T-helper 2 cell (primary cell): ENCODE measurements around the gene PDHX.

Source experiments
- DNase-seq, 5 experiments: peaks; one replicate each; pipeline versions ENCODE4 v3.0.0 to v3.0.0-alpha.2; 2012 to 2022

Gene PDHX

DNA sequence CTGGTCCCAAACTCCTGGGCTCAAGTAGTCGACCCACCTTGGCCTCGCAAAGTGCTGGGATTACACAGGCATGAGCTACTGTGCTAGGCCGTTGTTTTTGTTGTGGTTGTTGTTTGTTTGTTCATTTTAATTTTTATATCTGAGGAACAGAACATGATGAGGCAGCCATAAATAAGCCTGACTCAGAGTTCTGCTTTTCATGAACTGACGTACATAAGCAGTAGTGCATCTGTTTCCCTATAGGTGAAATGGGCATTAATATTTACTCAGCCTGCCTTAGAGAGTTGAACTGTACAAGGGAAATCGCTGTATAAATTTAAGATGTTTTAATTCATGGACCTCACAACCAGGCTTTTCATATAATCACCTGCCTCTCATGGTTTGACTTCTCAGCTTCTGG lies 80.5 kb downstream of the PDHX start:
- no peak for DNase-seq

DNA sequence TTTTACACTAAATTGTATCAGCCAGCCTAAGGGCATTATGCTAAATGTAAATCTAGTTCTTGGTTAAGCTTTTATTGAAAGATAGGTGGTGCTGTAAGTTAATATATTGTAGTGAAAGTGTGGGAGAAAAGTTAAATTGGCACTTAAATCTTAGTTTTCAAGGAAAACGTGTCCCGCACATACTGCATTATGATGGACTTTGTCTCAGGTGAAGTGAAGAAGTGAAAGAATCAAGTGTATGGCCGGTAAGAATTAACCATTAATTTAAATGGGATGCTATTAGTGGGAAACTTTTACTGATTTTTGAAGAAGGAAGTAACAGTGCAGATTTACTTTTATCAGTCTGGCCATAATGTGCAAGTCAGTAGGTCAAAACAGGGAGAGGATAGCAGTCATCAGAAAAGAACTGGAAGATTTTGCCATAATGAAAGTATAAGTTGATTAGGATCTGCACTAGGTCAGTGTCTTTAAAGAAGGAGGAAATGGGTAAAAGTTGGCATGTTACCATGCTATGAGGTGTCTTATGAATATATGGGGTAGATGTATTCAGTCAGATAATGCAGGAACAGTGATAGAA lies 81.6 kb downstream of the PDHX start:
- peak in 1 of 5 experiments; percentile 67 for DNase-seq

DNA sequence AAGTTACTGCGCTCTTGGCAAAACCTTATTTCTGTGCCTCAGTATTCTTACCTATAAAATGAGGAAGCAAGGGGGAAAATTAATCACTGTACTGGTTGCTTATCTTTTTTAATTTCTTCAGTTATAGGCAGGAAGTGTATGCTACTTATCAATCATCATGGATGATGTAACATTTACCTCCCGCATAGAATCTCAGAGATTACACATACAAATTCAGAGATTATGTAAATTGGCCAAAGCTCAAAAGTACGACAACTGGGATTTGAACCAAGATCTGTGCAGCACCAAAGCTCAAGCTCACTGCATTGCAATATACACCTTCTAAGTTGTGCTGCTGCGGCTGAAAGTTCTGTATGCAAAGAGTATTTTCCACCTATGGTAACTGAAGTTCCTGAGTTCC lies 83.0 kb downstream of the PDHX start:
- peak in 1 of 5 experiments; percentile 39 for DNase-seq

DNA sequence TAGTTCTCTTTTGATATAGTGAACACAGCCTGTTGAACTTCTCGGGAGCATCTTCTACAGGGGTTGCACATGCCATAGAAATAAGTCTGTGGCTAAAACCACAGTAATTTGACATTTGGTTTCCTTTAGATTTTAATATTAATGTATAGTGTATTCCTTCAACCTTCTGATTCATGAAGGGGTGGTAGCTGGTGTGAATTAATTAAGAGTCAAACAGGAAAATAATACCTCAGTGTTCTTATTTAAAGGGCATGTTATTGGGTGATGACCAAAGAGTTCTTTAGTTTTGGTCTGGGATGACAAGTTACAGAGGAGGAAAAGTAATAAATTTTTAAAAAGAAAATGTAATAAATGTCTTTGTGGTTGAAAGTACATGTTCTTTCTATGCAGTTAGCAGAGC lies 86.8 kb downstream of the PDHX start:
- DNase-seq, result no peak

DNA sequence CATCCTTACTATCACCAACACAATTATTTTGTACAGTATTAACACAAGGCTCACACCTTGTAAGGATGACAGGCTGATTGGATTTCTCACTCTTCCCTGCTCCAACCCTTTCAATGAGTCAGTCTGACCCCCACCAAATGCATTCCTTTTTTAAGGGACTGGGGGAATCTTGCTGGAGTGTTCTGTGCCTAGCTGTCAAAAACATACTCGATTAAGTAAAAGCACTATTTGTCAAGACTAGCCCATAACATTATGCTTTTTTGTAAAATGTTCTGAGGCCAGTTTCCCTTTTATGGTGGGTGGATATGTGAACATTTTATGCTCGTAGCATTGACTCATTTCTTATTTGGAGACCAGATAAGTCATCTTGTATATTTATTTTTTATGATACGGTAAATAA lies 87.2 kb downstream of the PDHX start:
- no peak for DNase-seq

DNA sequence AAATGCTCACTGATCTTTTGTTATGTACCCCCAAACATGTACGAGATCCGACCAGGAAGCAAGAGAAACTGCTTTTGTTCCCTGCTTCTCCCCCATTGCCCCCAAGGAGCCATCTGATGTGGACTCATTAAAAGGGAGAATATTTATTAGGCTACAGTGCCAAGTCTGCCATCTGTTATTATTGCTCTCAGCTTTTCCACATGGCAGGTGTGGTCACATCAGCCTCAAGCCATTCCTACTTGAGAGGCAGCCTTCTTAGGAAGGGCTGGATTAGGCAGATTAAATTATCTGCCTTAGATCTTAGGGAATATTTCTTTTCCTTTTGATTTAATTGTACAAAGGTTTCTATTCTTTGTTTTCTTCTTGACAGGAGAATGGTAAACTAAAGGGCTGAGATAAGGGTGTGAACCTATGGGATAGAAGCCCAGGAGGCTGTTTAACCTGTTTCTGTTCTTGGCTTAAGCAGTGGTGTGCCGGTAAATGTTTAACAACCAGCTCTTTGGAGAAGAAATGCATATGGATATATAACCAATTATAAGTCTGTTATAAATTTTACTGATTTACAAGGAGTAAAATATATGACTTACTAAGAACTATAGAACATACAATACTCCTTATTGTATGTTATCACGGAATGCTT lies 88.8 kb downstream of the PDHX start:
- no peak for DNase-seq

DNA sequence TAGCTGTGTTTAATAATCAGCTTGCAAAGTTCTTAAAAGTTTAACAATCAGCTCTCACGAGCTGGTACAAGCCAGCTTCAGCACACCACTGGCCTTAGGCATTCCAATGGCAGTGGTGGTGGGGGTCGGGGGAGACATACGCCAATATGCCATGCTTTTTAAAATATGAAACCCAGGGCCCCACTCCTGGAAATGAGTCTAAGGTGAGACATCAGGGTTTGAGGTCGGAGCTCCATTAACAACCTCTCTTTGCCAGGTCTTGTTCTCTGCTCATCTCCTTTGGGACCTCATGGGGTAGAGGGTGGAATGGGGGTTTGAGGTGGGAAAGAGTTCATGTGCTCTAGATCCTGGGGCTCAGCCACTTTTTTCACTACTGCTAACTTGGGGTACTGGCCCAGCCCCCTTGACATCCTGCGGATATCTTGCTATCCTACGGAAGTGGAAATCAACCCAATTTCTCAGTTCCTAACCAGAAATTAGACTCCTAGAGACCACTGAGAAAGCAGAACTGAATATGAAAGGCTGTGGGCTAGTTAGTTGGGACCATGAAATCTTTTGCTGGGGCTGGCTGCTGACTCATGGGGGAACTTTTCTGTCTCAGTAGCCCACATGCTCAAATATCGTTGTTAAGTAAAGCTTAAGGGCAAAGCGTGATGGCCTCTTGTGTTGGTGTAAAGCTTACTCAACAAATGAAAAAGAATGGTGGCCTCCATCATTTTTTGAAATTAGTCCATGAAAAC lies 90.1 kb downstream of the PDHX start:
- peak in 2 of 5 experiments; percentile 46 to 88 for DNase-seq

DNA sequence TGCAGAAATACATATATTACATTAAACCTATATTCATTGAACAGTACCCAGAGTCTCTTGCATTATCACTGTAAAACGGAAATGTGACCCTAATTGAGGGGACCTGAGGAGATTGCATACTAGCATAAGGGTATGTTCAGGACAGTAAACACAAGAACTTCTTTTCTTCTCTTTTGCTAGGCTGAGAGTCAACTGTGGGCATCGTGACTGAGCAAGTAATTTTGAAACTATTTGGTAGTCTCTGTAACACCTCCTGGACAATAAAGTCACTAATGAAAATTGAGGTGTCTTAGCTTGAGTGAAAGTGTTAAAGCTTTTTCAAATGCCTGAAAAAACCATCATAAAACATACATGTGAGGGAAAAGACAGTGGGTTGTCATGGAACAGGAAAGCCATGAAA lies 90.9 kb downstream of the PDHX start:
- DNase-seq, result peak in 1 of 5 experiments; percentile 57

DNA sequence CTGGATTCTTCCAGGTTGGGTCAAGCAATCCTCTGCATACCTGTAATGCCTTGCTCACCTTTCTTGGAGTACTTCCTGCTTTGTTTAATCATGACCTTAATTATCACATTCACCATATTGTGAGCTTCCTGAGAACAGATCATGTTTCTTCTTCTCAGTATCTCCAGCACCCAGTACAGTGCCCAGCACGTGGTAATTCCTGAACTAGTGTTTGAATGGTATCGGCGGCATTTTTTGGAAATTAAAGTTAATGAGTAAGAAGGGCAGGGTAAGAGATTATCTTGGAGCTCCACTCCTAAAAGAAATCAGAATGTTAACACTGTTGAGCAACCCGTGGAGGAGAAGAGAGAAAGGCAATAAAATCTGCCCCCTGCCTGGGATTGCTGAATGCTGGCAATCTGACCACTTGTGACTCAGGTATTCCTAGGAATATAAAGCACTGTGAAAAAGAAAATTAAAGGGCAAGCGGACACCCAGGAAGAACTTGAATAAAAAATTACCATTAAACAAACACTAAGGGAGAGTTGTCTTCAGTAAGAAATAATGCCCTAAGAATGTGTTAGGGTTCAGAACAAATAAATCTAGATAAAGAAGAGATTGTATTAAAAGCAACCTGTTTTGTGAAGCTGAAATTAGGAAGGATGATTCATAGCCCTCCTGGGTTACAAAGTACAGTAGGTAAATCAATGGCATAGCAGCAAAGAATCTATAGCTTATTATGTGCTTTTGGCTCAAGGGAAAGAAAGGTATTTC lies 92.9 kb downstream of the PDHX start:
- no peak for DNase-seq

DNA sequence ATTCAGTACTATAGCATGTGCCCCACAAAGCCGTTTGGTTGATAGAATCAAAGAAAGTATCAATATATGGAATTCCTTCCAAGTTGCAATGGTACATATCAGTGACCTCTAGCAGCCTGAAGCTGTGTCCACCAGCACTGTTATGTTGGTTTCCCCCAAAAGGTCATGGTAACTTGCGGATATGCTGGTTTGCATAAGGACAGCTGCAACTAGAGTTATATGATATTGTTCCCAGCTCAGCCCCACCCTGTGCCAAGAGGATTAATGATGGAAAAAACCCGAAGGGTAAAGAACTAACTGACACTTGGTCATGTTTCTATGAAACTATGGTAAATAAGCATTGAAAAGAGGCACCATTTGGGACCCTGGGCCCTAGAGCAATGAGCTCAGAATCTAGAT lies 93.5 kb downstream of the PDHX start:
- DNase-seq, result no peak

DNA sequence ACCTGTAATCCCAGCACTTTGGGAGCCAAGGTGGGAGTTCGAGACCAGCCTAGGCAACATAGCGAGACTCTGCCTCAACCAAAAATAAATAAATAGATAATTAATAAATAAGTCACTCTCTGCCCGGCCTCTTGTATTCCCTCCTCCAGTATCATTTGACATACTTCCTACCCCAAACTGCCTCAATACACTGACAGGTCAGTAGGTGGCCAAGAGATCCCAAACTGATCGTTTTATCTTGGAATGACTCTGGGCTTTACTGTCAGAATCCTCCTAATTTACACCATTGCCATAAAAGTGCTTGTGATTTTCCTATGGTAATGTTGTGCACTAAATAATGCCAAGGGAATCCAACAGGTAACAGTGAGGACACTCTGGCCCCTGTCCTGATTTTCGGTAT lies 94.2 kb downstream of the PDHX start:
- no peak for DNase-seq

DNA sequence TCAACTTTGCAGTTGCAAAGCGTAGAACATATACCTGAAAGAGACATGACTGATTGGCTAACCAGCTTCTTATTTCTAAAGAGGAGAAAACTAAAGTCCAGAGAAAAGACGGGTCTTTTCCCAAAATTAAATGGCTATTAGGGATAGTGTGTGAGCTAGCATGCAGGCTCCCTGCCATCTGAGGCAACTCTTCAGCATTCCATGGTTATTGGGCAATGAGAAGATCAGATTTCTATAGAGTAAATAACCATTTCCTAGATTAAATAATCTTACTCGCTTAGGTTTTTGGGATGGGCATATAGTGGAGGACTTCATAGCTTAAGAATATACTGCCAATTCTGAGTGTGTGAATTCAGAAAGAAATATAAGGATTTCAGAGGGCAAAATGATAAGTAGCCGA lies 95.0 kb downstream of the PDHX start:
- DNase-seq, result no peak

DNA sequence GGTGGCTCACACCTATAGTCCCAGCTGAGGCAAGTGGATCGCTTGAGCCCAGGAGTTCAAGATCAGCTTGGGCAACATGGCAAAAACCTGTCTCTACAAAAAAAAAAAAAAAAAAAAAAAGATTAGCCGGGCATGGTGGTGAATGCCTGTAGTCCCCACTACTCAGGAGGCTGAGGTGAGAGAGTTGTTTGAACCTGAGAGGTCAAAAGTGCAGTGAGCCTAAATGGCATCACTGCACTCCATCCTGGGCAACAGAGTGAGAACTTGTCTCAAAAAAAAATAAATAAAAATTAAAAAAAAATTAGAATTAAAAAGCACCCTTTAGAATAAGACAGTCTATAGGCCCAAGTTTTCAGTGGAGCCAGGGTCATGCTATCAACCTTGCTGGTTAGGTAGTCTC lies 95.5 kb downstream of the PDHX start:
- peak in 1 of 5 experiments; percentile 54 for DNase-seq

DNA sequence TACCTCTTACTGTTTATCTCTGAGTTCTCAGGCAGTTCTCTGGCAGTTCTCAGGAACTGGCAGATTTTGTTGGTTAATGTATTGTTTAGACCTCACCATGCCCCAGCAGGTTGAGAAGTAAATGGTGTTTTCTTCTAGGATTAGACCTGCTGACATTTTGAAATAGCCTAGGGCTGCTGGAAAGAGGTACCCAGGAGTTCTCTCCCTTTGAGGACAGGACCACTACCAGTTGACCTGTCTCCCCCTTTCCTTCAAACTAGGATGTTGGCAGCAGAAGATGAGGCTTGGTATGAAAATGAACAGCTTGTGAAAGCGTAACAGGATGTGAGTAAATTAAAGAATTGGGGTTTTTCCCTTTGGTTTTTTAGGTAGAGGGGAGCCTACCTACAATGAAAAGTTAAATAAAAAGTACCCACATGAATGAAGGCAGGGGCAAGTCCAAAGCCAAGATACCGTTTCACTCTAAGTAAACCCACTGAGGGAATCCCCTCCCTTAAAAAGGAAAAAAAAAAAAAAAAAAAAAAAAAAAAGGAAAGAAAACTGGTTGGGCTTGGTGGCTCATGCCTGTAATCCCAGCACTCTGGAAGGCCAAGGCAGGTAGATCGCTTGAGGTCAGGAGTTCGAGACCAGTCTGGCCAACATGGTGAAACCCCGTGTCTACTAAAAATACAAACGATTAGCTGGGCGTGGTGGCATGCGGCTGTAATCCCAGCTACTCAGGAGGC lies 96.2 kb downstream of the PDHX start:
- peak in 3 of 5 experiments; percentile 5 to 90 (median 53) for DNase-seq

DNA sequence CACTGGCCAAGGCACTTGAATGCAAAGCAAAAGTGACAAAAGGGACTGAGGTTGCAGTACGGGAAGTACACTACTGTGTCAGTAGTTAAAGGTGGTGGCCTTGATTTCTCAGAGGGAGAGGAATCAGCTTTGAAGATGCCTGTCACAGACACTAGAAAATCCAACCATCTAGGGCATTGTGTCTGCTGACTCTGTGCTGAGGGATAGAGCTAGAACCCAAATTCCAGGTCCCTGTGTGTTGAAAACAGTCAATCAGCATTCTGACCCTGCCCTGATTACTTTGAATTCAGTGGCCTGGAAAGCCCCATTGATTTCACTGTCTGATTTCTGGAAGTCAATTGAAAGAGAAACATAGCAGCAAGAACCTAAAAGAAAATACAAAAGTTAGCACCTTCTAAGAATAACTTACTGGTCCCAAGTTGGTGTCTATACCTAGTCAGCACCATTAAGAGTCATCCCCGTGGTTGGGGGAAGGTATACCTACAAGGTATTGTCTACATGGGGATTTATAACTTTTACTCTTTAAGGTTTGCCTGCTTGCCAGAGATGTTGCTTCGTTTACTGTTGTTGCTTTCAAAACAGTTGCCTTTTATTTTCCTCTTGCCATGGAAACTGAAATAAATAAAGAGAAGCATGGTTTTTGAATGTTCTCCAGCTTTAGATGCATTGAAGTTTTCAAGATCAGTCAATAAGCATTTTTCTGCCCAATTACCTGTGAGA lies 97.3 kb downstream of the PDHX start:
- peak in 3 of 5 experiments; percentile 16 to 80 (median 43) for DNase-seq

DNA sequence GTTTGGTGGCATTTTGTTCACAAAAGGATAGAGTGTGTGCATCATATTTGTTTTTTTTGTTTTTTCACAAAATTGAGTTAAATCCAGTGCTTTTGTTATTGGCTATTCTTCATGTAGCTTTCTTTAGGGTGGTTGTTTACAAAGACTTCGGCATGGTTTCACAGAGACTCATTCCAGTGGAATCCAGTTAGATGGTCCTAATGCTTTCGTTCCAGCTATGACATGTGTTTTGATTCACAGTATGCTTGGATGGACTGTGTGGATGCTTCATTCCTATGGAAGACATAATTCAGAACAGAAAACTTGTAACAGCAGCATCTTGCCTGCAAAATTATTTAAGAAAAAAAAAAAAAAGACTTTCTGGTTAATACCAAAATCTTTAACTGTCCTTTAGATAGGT lies 97.9 kb downstream of the PDHX start:
- no peak for DNase-seq

DNA sequence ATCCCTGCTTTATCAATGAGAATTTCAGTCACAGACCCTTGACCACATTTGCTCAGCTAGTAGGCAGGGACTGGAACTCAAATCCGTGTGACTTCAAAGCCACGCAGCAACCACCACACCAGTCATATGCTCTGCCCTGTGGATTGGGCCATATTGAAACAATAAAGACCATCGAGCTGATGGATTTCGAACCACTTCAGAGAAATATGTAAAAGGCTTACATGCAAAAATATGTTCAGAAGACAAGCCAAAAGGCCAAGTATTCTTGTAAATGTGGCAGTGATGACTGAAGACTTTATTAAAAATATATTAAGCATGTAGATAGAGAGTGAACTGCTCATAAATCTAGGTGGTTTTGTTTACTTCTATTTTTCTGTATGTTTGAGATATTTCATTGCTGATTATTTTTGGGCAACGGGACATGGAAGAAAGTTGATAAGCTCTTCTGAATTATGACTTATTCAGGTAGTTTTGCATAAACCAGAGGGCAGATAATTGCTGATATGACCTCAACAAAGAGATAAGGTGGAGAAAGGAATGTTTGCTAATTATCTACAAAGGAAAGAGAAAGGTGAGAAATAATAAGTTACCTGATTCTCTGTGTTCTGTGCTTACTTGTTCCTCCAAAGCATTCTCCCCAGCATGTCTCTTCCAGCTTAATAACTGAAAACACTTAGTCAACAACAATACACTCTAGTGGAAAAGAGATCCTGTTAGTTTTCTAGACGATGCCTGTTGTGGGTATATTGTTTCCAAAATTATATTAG lies 99.4 kb downstream of the PDHX start:
- DNase-seq, result peak in 1 of 5 experiments; percentile 35

DNA sequence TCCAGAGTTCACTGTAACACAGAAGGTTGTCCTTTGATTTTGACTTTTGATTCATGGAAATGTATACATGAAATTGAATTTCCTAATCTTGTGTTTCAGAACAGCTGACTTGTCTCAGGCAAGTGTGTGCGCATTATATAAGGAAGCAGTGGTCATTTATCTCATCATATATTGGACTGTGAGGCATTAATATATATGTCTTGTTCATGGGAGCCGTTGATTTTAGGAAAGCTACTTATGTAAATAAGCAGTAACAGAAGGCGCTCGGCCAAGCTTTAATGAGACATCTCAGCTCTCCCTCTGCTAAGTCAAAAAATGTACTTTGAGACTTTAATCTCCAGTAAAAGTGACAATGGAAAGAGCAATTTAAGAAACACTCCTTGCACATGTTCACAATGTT lies 100.5 kb downstream of the PDHX start:
- no peak for DNase-seq

DNA sequence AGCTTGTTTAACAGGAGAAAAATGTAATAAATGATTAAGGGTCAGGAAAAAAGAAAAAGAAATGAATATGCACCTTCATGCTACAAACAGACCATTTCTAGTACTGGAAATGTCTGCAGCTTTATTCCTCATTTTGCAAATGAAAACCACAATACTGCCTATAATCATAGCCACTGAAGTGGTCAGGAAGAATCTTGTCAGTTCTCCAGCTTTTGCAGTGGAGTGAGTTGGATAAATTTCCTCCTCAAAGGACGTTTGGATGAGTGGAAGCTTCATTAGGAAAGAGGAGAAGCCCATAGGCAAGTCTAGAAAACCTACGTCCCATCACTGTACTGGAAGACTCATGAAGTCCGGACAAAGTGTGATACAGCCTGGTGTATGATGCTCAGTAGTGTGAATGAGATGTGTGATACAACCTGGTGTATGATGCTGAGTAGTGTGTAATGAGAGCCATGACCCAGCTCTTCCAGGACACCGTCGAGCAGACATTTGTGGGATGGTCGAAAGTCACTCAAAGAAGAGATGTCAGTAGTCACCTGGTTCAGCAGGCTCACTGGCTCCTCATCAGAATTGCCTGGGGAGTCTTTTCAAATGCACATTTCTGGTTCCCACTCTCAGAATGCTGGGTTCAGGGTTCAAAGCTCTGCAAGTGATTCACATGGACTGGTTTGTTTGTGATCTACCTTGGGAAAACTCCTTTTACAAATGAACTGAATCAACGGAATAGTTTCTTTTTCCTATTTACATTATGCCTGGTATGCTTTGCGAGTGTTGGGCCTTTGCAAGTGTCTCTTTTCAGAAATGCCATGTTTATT lies 101.3 kb downstream of the PDHX start:
- DNase-seq, result no peak

DNA sequence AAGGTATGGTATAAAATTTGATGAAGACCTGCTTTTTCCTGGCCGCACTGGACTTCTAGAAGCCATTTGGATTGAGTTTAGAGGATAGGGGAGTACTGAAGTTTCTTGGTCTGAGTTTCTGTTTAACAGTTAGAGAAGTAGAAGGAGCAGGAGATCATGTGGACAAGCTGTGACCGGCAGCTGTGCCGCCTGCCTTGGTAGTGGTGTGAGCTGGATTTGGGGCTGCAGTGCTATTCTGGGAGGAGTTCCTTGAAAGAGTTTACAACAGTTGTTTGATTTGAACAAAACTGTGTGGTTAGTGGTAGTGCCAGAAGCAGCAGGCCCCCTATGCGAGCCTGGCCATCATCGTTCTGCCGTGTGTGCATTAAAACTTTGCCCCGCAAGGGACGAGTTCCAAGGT lies 105.2 kb downstream of the PDHX start:
- DNase-seq, result no peak
